H1 (cell line): ENCODE results near the gene RIPK4. TPM values are rescaled to one million over a fixed set of nuclear protein-coding genes. Genes with fewer than 3 reads are reported as not detected.

Experiments
- CTCF ChIA-PET: fragments of 300-600 bp; sonication (Branson Sonifier 250); formaldehyde crosslinking; loops from one replicate; lab custom pipeline; 2021; ENCODE audit not compliant: partially characterized antibody; lab: Charles Lee
- POLR2A ChIA-PET: fragments of 300-600 bp; sonication (Branson Sonifier 250); formaldehyde crosslinking; loops from one replicate; lab custom pipeline; 2021; ENCODE audit warnings: inconsistent platforms; ENCODE audit not compliant: partially characterized antibody; lab: Charles Lee
- DNase-seq, 2 experiments: peaks; one replicate each; pipeline versions ENCODE4 v3.0.0 to v3.0.0-alpha.2; 2010 to 2022; ENCODE audit warnings: low spot score in 2 of 2, low read depth in 1 of 2, mixed read lengths in 1 of 2
- FAIRE-seq: peaks from 2 replicates; lab custom pipeline; 2011; peaks lifted over from hg19 to GRCh38; lab: Jason Lieb, UNC
- H2AFZ ChIP-seq: 2 replicates; pipeline ENCODE4 v1.8.1; 2012; ENCODE audit warnings: low read length, inconsistent platforms
- H2AK5ac ChIP-seq: 2 replicates; pipeline ENCODE4 v1.6.1; 2013; ENCODE audit warnings: low read depth, low read length
- H2BK120ac ChIP-seq: replicated peaks from 2 replicates; pipeline ENCODE3; 2013; ENCODE audit warnings: low read depth, low read length, inconsistent platforms
- H2BK12ac ChIP-seq: 2 replicates; pipeline ENCODE4 v1.6.1; 2013; ENCODE audit warnings: low read depth, low read length
- H2BK15ac ChIP-seq: 2 replicates; pipeline ENCODE4 v1.6.1; 2013; ENCODE audit warnings: low read length
- H2BK20ac ChIP-seq: 2 replicates; pipeline ENCODE4 v1.6.1; 2013; ENCODE audit warnings: low read length
- H2BK5ac ChIP-seq: 2 replicates; pipeline ENCODE4 v1.6.1; 2013; ENCODE audit warnings: low read depth, low read length
- H3K14ac ChIP-seq: 2 replicates; pipeline ENCODE4 v1.6.1; 2013; ENCODE audit warnings: inconsistent platforms; ENCODE audit not compliant: insufficient read length
- H3K18ac ChIP-seq: 2 replicates; pipeline ENCODE4 v1.6.1; 2013; ENCODE audit warnings: low read length; ENCODE audit errors: extremely low read depth
- H3K23ac ChIP-seq: 2 replicates; pipeline ENCODE4 v1.6.1; 2013; ENCODE audit warnings: inconsistent platforms; ENCODE audit not compliant: insufficient read length
- H3K23me2 ChIP-seq: 2 replicates; pipeline ENCODE4 v1.6.1; 2013; ENCODE audit warnings: low read depth, low read length
- H3K27ac ChIP-seq: 2 replicates; pipeline ENCODE4 v1.6.1; 2011; ENCODE audit warnings: low read depth, low read length, inconsistent platforms
- H3K27me3 ChIP-seq, 4 experiments: replicated peaks in 1 of 4; 1 replicate in 1 of 4; 2 replicates in 3 of 4; pipeline versions ENCODE4 v1.6.1 to v1.8.1; 2011 to 2013; ENCODE audit warnings: low read length in 3 of 4, mild to moderate bottlenecking in 3 of 4, inconsistent platforms in 2 of 4, mixed read lengths in 2 of 4, moderate library complexity in 1 of 4; ENCODE audit not compliant: control insufficient read depth in 3 of 4, insufficient read depth in 3 of 4; ENCODE audit errors: extremely low read depth in 1 of 4
- H3K36me3 ChIP-seq, 4 experiments: 2 replicates each; pipeline versions ENCODE4 v1.6.1 to v1.8.1; 2011 to 2013; ENCODE audit warnings: mild to moderate bottlenecking in 4 of 4, low read length in 3 of 4, moderate library complexity in 2 of 4, control low read depth in 1 of 4, inconsistent platforms in 1 of 4; ENCODE audit not compliant: insufficient read depth in 4 of 4, control insufficient read depth in 2 of 4
- H3K4ac ChIP-seq: replicated peaks from 2 replicates; pipeline ENCODE3; 2013; ENCODE audit warnings: low read length, low read depth, mixed read lengths, inconsistent platforms; ENCODE audit not compliant: insufficient read length
- H3K4me1 ChIP-seq, 4 experiments: replicated peaks in 1 of 4; 1 replicate in 1 of 4; 2 replicates in 3 of 4; pipeline versions ENCODE4 v1.6.1 to v1.8.1; 2011 to 2013; ENCODE audit warnings: low read length in 3 of 4, inconsistent platforms in 2 of 4, mixed read lengths in 1 of 4; ENCODE audit not compliant: insufficient read depth in 4 of 4, control insufficient read depth in 3 of 4
- H3K4me2 ChIP-seq, 2 experiments: 2 replicates each; pipeline versions ENCODE4 v1.6.1 to v1.8.1; 2011 to 2013; ENCODE audit warnings: low read depth in 2 of 2, low read length in 2 of 2, control low read depth in 1 of 2, inconsistent platforms in 1 of 2, mild to moderate bottlenecking in 1 of 2; ENCODE audit not compliant: insufficient read depth in 1 of 2
- H3K4me3 ChIP-seq, 4 experiments: fragments of 200-600, 300-600 bp in 1 of 4; sonication (generic), shearing (Covaris generic), sonication (Bioruptor Twin) in 1 of 4; 2 replicates each; pipeline versions ENCODE4 v1.5.1 to v1.8.1; 2011 to 2016; ENCODE audit warnings: low read length in 4 of 4, low read depth in 3 of 4, control low read depth in 2 of 4, inconsistent platforms in 2 of 4, mild to moderate bottlenecking in 2 of 4, mixed read lengths in 1 of 4, moderate library complexity in 1 of 4; ENCODE audit not compliant: insufficient read depth in 2 of 4; ENCODE audit errors: extremely low read depth in 1 of 4
- H3K56ac ChIP-seq: replicated peaks from 2 replicates; pipeline ENCODE3; 2013; ENCODE audit warnings: low read depth, mild to moderate bottlenecking, mixed read lengths, low read length, inconsistent platforms; ENCODE audit not compliant: insufficient read length
- H3K79me1 ChIP-seq: 2 replicates; pipeline ENCODE4 v1.6.1; 2013; ENCODE audit warnings: low read depth, low read length, control low read depth
- H3K79me2 ChIP-seq, 2 experiments: 2 replicates each; pipeline versions ENCODE4 v1.6.1 to v1.8.1; 2012 to 2013; ENCODE audit warnings: low read length in 2 of 2, mild to moderate bottlenecking in 2 of 2, inconsistent platforms in 1 of 2; ENCODE audit not compliant: insufficient read depth in 2 of 2, control insufficient read depth in 1 of 2
- H3K9ac ChIP-seq, 4 experiments: replicated peaks in 1 of 4; 1 replicate in 1 of 4; 2 replicates in 3 of 4; pipeline versions ENCODE4 v1.6.1 to v1.8.1; 2011 to 2013; ENCODE audit warnings: low read depth in 3 of 4, low read length in 3 of 4, control low read depth in 2 of 4, mild to moderate bottlenecking in 2 of 4, moderate library complexity in 2 of 4, inconsistent platforms in 1 of 4; ENCODE audit errors: extremely low read depth in 1 of 4
- H3K9me3 ChIP-seq, 2 experiments: 2 replicates each; pipeline versions ENCODE4 v1.6.1 to v1.8.1; 2012 to 2013; ENCODE audit warnings: mild to moderate bottlenecking in 2 of 2, moderate library complexity in 2 of 2, control low read depth in 1 of 2, inconsistent platforms in 1 of 2, low read depth in 1 of 2, low read length in 1 of 2, mixed read lengths in 1 of 2; ENCODE audit not compliant: insufficient read depth in 2 of 2
- H4K20me1 ChIP-seq, 2 experiments: replicated peaks in 1 of 2; 2 replicates each; pipeline versions ENCODE3 to v1.8.1; 2011 to 2013; ENCODE audit warnings: inconsistent platforms in 2 of 2, low read length in 2 of 2, mild to moderate bottlenecking in 1 of 2; ENCODE audit not compliant: insufficient read depth in 2 of 2, control insufficient read depth in 1 of 2
- H4K5ac ChIP-seq: 2 replicates; pipeline ENCODE4 v1.6.1; 2013; ENCODE audit warnings: low read length, low read depth, mixed read lengths, inconsistent platforms; ENCODE audit not compliant: insufficient read length
- H4K8ac ChIP-seq: 2 replicates; pipeline ENCODE4 v1.8.0; 2013; ENCODE audit warnings: mild to moderate bottlenecking, moderate library complexity, low read length, inconsistent platforms; ENCODE audit not compliant: insufficient read depth; ENCODE audit errors: extremely low read depth
- H4K91ac ChIP-seq: replicated peaks from 2 replicates; pipeline ENCODE3; 2013; ENCODE audit warnings: low read length, mixed read lengths, inconsistent platforms; ENCODE audit not compliant: insufficient read length
- CHD2 ChIP-seq: IDR thresholded peaks from 2 replicates; pipeline ENCODE4 v1.6.1; 2012; ENCODE audit warnings: low read length, improper control_type of control experiment
- GTF2F1 ChIP-seq: IDR thresholded peaks from 2 replicates; pipeline ENCODE4 v1.6.1; 2012; ENCODE audit warnings: low read depth, low read length, improper control_type of control experiment, borderline replicate concordance
- NANOG ChIP-seq: IDR thresholded peaks from 2 replicates; pipeline ENCODE4 v1.6.1; 2011; ENCODE audit warnings: low read length, low read depth, mild to moderate bottlenecking, inconsistent platforms; ENCODE audit not compliant: insufficient read depth, poor library complexity, severe bottlenecking
- WGBS, 2 experiments: shearing (Covaris generic) in 1 of 2; methylation state at CpG; one replicate each; pipeline versions ENCODE4 v1.1.6 to v1.1.7; 2013 to 2015; ENCODE audit warnings: low lambda C conversion rate in 2 of 2, mixed read lengths in 2 of 2, inconsistent platforms in 1 of 2, low coverage in 1 of 2, missing lambda C conversion rate in 1 of 2; ENCODE audit not compliant: insufficient replicate concordance in 2 of 2, insufficient coverage in 1 of 2, insufficient read length in 1 of 2; ENCODE audit errors: extremely low coverage in 1 of 2, missing lambda C conversion rate in 1 of 2; 5-methylcytosine and 5-hydroxymethylcytosine counted together
- polyA plus RNA-seq, 7 experiments: library from polyadenylated mRNA; depleted of rRNA in 3 of 7; stranded (reverse) in 5 of 7; unstranded in 2 of 7; fragments of >200 nt in 5 of 7; fragments of 200-250 nt in 2 of 7; gene quantifications; 1 replicate in 5 of 7; 2 replicates in 1 of 7; 4 replicates in 1 of 7; pipeline versions ENCODE4 v1.2.1 to v1.2.3, GENCODE V29; 2011 to 2013; ENCODE audit warnings: missing spikeins in 2 of 7, mixed read lengths in 2 of 7
- total RNA-seq: library from RNA; stranded (reverse); fragmentation: NEBNext Ultra II Directional; extraction: Animal tissue kit (Norgen Biotek cat#: 25700); gene quantifications from 2 replicates; pipeline ENCODE4 v1.2.1, GENCODE V29; 2021
- TF ChIP-seq, protein P1 (sequence below): IDR thresholded peaks from 2 replicates; pipeline ENCODE4 v1.6.1; 2011; ENCODE audit warnings: low read depth, mild to moderate bottlenecking, low read length; ENCODE audit not compliant: insufficient read depth

The RIPK4 gene
- total and polyA plus RNA-seq, 2 of the 8 experiments (the other 6 are each of a cell fraction or from before 2014, with no cell fraction given): 2.7 to 5.6 TPM

DNA sequence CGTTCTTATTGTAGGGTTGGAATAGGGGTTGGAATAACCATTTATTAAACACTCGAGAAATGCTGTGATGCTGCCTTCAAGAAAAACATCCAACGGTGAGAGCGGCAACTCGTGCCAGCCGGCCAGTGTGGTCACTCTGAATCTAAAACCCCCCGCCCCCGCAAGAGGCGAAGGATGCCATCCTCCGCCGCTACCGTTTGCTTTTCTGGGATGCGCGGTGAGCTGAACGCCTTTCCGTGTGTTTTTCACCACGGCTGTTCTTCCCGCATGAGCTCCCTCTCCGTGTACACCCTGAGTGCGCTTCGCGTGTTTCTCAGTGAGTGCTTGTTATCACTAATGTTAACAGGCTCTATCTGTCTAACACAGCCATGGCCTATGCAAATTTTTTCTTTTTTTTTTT, 42.0 kb upstream of the RIPK4 start:
- H2AK5ac ChIP-seq: no peak overlapping the region
- H4K20me1 ChIP-seq: peaks cover 0 to 11% of the 10 kb centered on the region in 2 experiments
- no peak overlapping the region for H3K4me2 ChIP-seq
- H2BK15ac ChIP-seq: no peak overlapping the region
- H4K91ac ChIP-seq: no peak overlapping the region
- ChIA-PET CTCF (interaction anchor here (1.3 to 2.8 kb wide), 2 partner anchors 30 to 197 kb away, joined by 3 to 10 read pairs; no protein-coding TSS in a partner anchor), POLR2A (interaction anchor here (1.4 kb wide), 1 partner anchor 11 kb away, joined by 4 read pairs; no protein-coding TSS in a partner anchor)
- no peaks in the 10 kb centered on the region for H3K27me3 ChIP-seq
- peaks cover 0 to 15% (median 4%) of the 10 kb centered on the region in 4 experiments; a peak in 5 of 8 replicates for H3K36me3 ChIP-seq
- H2BK120ac ChIP-seq: no peak overlapping the region
- H2BK20ac ChIP-seq: no peak overlapping the region
- H3K79me1 ChIP-seq: no peaks in the 10 kb centered on the region; the same call in 1 of the 2 replicates
- no peak overlapping the region for H3K9ac ChIP-seq
- WGBS, 2 experiments: 92% methylated on average over 22 of the region's 22 CpGs; no CpG with 5 or more reads in 1 of the 2 experiments
- H3K14ac ChIP-seq: no peak overlapping the region
- no peak overlapping the region for H3K27ac ChIP-seq
- H3K18ac ChIP-seq: no peak overlapping the region
- no peak overlapping the region for H3K56ac ChIP-seq
- H3K23me2 ChIP-seq: peaks cover 14% of the 10 kb centered on the region; the same call in 1 of the 2 replicates
- DNase-seq (no peak), FAIRE-seq (no peak)
- no peak overlapping the region for H4K5ac ChIP-seq
- H3K4ac ChIP-seq: no peak overlapping the region
- H2AFZ ChIP-seq: no peak overlapping the region
- no peak for TF ChIP-seq GTF2F1
- no peak for TF ChIP-seq NANOG
- TF ChIP-seq CHD2: no peak
- TF ChIP-seq, protein P1, sequence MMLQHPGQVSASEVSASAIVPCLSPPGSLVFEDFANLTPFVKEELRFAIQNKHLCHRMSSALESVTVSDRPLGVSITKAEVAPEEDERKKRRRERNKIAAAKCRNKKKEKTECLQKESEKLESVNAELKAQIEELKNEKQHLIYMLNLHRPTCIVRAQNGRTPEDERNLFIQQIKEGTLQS: no peak
- H3K4me1 ChIP-seq: no peaks in the 10 kb centered on the region
- no peak overlapping the region for H4K8ac ChIP-seq
- H2BK12ac ChIP-seq: no peak overlapping the region
- no peak overlapping the region for H3K4me3 ChIP-seq
- H2BK5ac ChIP-seq: no peak overlapping the region
- H3K23ac ChIP-seq: no peak overlapping the region
- no peaks in the 10 kb centered on the region for H3K9me3 ChIP-seq
- no peaks in the 10 kb centered on the region for H3K79me2 ChIP-seq
